A673 (cell line): Measurements from ENCODE around the gene ABCB1.

ENCODE experiments used
- CTCF ChIP-seq: fragments of 300-800, 200-600 bp; sonication (generic); conservative IDR thresholded peaks from 2 replicates; pipeline ENCODE4 v1.5.1; 2017; ENCODE audit warnings: low read depth, mild to moderate bottlenecking, antibody characterized with exemption, low read length, moderate library complexity, mixed read lengths
- EZH2 ChIP-seq: fragments of 200-600 bp; sonication (generic); IDR thresholded peaks from 2 replicates; pipeline ENCODE4 v1.6.1; 2017; ENCODE audit warnings: borderline replicate concordance, low read depth, mild to moderate bottlenecking, mixed read lengths, antibody characterized with exemption, low read length; ENCODE audit not compliant: poor library complexity, severe bottlenecking

GRCh38 chr7:87624628-87625027 is 23.9 kb upstream of the ABCB1 start:
- TF ChIP-seq EZH2 (no peak), CTCF (no peak)
